Neural cell (in vitro differentiated cells): ENCODE results near the gene GMIP. TPM values are rescaled to one million over a fixed set of nuclear protein-coding genes. Genes with fewer than 3 reads are reported as not detected.

Experiments used
- H2AFZ ChIP-seq: fragments of 200-600, 300-800 bp; sonication (generic), shearing (Covaris generic); 2 replicates; pipeline ENCODE4 v1.6.0; 2014; ENCODE audit warnings: low read depth, mild to moderate bottlenecking, antibody characterized with exemption, low read length, moderate library complexity
- H3F3A ChIP-seq: fragments of 200-600 bp; shearing (Covaris generic); 2 replicates; pipeline ENCODE4 v1.6.1; 2016; ENCODE audit warnings: mild to moderate bottlenecking, moderate library complexity, mixed read lengths, antibody characterized with exemption, low read length; ENCODE audit not compliant: insufficient read depth, poor library complexity, severe bottlenecking
- H3K27ac ChIP-seq: fragments of 200-600, 300-800 bp; sonication (generic), shearing (Covaris generic); 2 replicates; pipeline ENCODE4 v1.5.1; 2014; ENCODE audit warnings: mild to moderate bottlenecking, low read length, moderate library complexity
- H3K27me3 ChIP-seq: fragments of 300-800, 200-600 bp; sonication (generic), shearing (Covaris generic); 2 replicates; pipeline ENCODE4 v1.6.0; 2014; ENCODE audit warnings: mild to moderate bottlenecking, low read depth, low read length, moderate library complexity; ENCODE audit not compliant: insufficient read depth
- H3K36me3 ChIP-seq: fragments of 300-800, 200-600 bp; sonication (generic), shearing (Covaris generic); 2 replicates; pipeline ENCODE4 v1.5.1; 2014; ENCODE audit warnings: mild to moderate bottlenecking, antibody characterized with exemption, low read length, moderate library complexity; ENCODE audit not compliant: insufficient read depth
- H3K4me2 ChIP-seq: fragments of 300-800, 200-600 bp; sonication (generic), shearing (Covaris generic); 2 replicates; pipeline ENCODE4 v1.6.0; 2014; ENCODE audit warnings: mild to moderate bottlenecking, low read length
- H3K4me3 ChIP-seq: fragments of 300-800, 200-600 bp; sonication (generic), shearing (Covaris generic); 2 replicates; pipeline ENCODE4 v1.5.1; 2014; ENCODE audit warnings: mild to moderate bottlenecking, low read length, moderate library complexity
- H3K79me2 ChIP-seq: fragments of 200-600 bp; shearing (Covaris generic); replicated peaks from 2 replicates; pipeline ENCODE4 v1.6.0; 2014; ENCODE audit warnings: mild to moderate bottlenecking, low read length, moderate library complexity; ENCODE audit not compliant: insufficient read depth
- H3K9ac ChIP-seq: fragments of 300-800, 200-600 bp; sonication (generic), shearing (Covaris generic); 2 replicates; pipeline ENCODE4 v1.6.1; 2016; ENCODE audit warnings: mild to moderate bottlenecking, low read length, mixed read lengths
- H3K9me2 ChIP-seq: fragments of 200-600 bp; shearing (Covaris generic); 2 replicates; pipeline ENCODE4 v1.6.1; 2016; ENCODE audit warnings: mild to moderate bottlenecking, low read length, mixed read lengths; ENCODE audit not compliant: insufficient read depth
- H3K9me3 ChIP-seq: fragments of 200-600, 300-800 bp; sonication (generic), shearing (Covaris generic); 2 replicates; pipeline ENCODE4 v1.6.1; 2016; ENCODE audit warnings: mild to moderate bottlenecking, mixed run types, low read length, moderate library complexity, mixed read lengths
- H4K20me1 ChIP-seq: fragments of 200-600 bp; shearing (Covaris generic); 2 replicates; pipeline ENCODE4 v1.6.1; 2016; ENCODE audit warnings: mild to moderate bottlenecking, mixed run types; ENCODE audit not compliant: insufficient read depth
- CTCF ChIP-seq: fragments of 450-650 bp; IDR thresholded peaks from 2 replicates; pipeline ENCODE4 v1.5.1; 2014; ENCODE audit warnings: antibody characterized with exemption, mild to moderate bottlenecking, moderate library complexity; ENCODE audit not compliant: poor library complexity, severe bottlenecking
- EP300 ChIP-seq: fragments of 450-650 bp; conservative IDR thresholded peaks from 2 replicates; pipeline ENCODE4 v1.6.1; 2014; ENCODE audit warnings: antibody characterized with exemption, mild to moderate bottlenecking, moderate library complexity; ENCODE audit not compliant: poor library complexity, severe bottlenecking
- EZH2 ChIP-seq: fragments of 200-600, 300-800 bp; shearing (Covaris generic), sonication (generic); IDR thresholded peaks from 2 replicates; pipeline ENCODE4 v1.6.1; 2014; ENCODE audit warnings: antibody characterized with exemption, low read length, borderline replicate concordance, mild to moderate bottlenecking; ENCODE audit not compliant: insufficient read depth, poor library complexity, severe bottlenecking
- MXI1 ChIP-seq: fragments of 450-650 bp; conservative IDR thresholded peaks from 2 replicates; pipeline ENCODE4 v1.6.1; 2014; ENCODE audit warnings: antibody characterized with exemption, mild to moderate bottlenecking; ENCODE audit not compliant: poor library complexity, severe bottlenecking
- POLR2AphosphoS5 ChIP-seq: IDR thresholded peaks from 2 replicates; pipeline ENCODE4 v1.6.1; 2012
- RAD21 ChIP-seq: fragments of 450-650 bp; conservative IDR thresholded peaks from 2 replicates; pipeline ENCODE4 v1.6.1; 2014; ENCODE audit warnings: antibody characterized with exemption, mild to moderate bottlenecking, moderate library complexity
- SMC3 ChIP-seq: fragments of 450-650 bp; conservative IDR thresholded peaks from 2 replicates; pipeline ENCODE4 v1.6.1; 2014; ENCODE audit warnings: antibody characterized with exemption, mild to moderate bottlenecking, moderate library complexity; ENCODE audit not compliant: poor library complexity
- TAF1 ChIP-seq: IDR thresholded peaks from 2 replicates; pipeline ENCODE4 v1.6.1; 2012; ENCODE audit warnings: low read depth
- polyA plus RNA-seq: library from polyadenylated mRNA; depleted of rRNA; stranded (reverse); fragments of >200 nt; gene quantifications from 2 replicates; pipeline ENCODE4 v1.2.3, GENCODE V29; 2014
- TF ChIP-seq, protein P1 (sequence below): IDR thresholded peaks from 2 replicates; pipeline ENCODE4 v1.6.1; 2012; ENCODE audit warnings: borderline replicate concordance

Gene GMIP
- polyA plus RNA-seq, 1 donor from 2014 or later, result 18.4 TPM

DNA sequence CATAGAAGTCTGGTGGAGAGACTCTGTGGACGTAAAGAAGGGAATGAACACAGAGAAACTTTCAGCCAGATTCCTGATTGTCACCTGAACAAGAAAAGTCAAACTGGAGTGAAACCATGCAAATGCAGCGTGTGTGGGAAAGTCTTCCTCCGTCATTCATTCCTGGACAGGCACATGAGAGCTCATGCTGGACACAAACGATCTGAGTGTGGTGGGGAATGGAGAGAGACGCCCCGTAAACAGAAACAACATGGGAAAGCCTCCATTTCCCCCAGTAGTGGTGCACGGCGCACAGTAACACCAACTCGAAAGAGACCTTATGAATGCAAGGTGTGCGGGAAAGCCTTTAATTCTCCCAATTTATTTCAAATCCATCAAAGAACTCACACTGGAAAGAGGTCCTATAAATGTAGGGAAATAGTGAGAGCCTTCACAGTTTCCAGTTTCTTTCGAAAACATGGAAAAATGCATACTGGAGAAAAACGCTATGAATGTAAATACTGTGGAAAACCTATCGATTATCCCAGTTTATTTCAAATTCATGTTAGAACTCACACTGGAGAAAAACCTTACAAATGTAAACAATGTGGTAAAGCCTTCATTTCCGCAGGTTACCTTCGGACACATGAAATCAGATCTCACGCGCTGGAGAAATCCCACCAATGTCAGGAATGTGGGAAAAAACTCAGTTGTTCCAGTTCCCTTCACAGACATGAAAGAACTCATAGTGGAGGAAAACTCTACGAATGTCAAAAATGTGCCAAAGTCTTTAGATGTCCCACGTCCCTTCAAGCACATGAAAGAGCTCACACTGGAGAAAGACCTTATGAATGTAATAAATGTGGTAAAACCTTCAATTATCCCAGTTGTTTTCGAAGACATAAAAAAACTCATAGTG lies 36.0 kb upstream of the GMIP start:
- no peaks in the 10 kb centered on the region for H4K20me1 ChIP-seq
- no peaks in the 10 kb centered on the region for H3K27me3 ChIP-seq
- H3K9ac ChIP-seq, result no peak overlapping the region
- no peak overlapping the region for H3K4me2 ChIP-seq
- no peak for TF ChIP-seq SMC3
- TF ChIP-seq MXI1, result no peak
- TF ChIP-seq EZH2, result no peak
- TF ChIP-seq, protein P1, sequence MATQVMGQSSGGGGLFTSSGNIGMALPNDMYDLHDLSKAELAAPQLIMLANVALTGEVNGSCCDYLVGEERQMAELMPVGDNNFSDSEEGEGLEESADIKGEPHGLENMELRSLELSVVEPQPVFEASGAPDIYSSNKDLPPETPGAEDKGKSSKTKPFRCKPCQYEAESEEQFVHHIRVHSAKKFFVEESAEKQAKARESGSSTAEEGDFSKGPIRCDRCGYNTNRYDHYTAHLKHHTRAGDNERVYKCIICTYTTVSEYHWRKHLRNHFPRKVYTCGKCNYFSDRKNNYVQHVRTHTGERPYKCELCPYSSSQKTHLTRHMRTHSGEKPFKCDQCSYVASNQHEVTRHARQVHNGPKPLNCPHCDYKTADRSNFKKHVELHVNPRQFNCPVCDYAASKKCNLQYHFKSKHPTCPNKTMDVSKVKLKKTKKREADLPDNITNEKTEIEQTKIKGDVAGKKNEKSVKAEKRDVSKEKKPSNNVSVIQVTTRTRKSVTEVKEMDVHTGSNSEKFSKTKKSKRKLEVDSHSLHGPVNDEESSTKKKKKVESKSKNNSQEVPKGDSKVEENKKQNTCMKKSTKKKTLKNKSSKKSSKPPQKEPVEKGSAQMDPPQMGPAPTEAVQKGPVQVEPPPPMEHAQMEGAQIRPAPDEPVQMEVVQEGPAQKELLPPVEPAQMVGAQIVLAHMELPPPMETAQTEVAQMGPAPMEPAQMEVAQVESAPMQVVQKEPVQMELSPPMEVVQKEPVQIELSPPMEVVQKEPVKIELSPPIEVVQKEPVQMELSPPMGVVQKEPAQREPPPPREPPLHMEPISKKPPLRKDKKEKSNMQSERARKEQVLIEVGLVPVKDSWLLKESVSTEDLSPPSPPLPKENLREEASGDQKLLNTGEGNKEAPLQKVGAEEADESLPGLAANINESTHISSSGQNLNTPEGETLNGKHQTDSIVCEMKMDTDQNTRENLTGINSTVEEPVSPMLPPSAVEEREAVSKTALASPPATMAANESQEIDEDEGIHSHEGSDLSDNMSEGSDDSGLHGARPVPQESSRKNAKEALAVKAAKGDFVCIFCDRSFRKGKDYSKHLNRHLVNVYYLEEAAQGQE, result no peak
- no peak for TF ChIP-seq CTCF
- TF ChIP-seq TAF1, result no peak
- TF ChIP-seq EP300, result no peak
- TF ChIP-seq RAD21, result no peak
- TF ChIP-seq POLR2AphosphoS5, result no peak
- H3K9me3 ChIP-seq, result no peaks in the 10 kb centered on the region
- no peak overlapping the region for H2AFZ ChIP-seq
- no peak overlapping the region for H3K27ac ChIP-seq
- H3K36me3 ChIP-seq, result peaks cover 10% of the 10 kb centered on the region
- H3F3A ChIP-seq, result no peaks in the 10 kb centered on the region
- no peak overlapping the region for H3K4me3 ChIP-seq
- no peaks in the 10 kb centered on the region for H3K9me2 ChIP-seq
- no peaks in the 10 kb centered on the region for H3K79me2 ChIP-seq

DNA sequence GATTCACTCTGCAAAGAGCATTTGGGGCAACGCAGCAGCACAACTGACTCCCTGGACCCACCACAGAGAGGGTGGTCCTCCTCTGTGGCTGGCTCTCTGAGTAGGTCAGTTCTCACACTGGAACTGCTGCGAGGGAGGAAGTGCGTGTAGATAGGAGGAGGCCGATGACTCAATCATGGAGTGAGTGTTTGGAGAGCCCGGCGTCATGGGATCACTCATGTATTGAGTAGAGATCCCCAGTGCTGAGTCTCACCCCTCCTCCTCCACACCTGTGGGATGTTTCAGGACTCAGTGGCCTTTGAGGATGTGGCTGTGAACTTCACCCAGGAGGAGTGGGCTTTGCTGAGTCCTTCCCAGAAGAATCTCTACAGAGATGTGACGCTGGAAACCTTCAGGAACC lies 34.1 kb upstream of the GMIP start:
- TF ChIP-seq SMC3, result no peak
- no peak for TF ChIP-seq MXI1
- TF ChIP-seq, protein P1, result no peak
- no peak for TF ChIP-seq RAD21
- no peak for TF ChIP-seq EZH2
- TF ChIP-seq CTCF, result no peak
- no peak for TF ChIP-seq TAF1
- no peak for TF ChIP-seq EP300
- no peak for TF ChIP-seq POLR2AphosphoS5
- H3K9me2 ChIP-seq, result no peaks in the 10 kb centered on the region
- no peaks in the 10 kb centered on the region for H3F3A ChIP-seq
- no peak overlapping the region for H3K4me2 ChIP-seq
- no peaks in the 10 kb centered on the region for H3K27me3 ChIP-seq
- H4K20me1 ChIP-seq, result no peaks in the 10 kb centered on the region
- no peak overlapping the region for H2AFZ ChIP-seq
- no peaks in the 10 kb centered on the region for H3K79me2 ChIP-seq
- H3K36me3 ChIP-seq, result peaks cover 10% of the 10 kb centered on the region
- H3K4me3 ChIP-seq, result no peak overlapping the region
- no peaks in the 10 kb centered on the region for H3K9me3 ChIP-seq
- no peak overlapping the region for H3K27ac ChIP-seq
- no peak overlapping the region for H3K9ac ChIP-seq
